HG03469 (cell line): ENCODE data around the gene SAP130.

Experiments used
- ATAC-seq: cut with Tn5 transposase; IDR thresholded peaks from one replicate; pipeline ENCODE4 v1.9.1; 2021; ENCODE audit warnings: mild to moderate bottlenecking, moderate library complexity, moderate number of reproducible peaks; ENCODE audit not compliant: unreplicated experiment

The SAP130 gene

GRCh38 chr2:127901339-127902056 lies 126.4 kb downstream of the SAP130 start:
- ATAC-seq: no peak

GRCh38 chr2:127897531-127898211 lies 130.2 kb downstream of the SAP130 start:
- ATAC-seq: no peak

GRCh38 chr2:127893494-127893893 lies 134.4 kb downstream of the SAP130 start:
- no peak for ATAC-seq

- ATAC-seq: no peak
Measured at GRCh38 chr2:127893033-127893432, 134.8 kb downstream of the SAP130 start.

- no peak for ATAC-seq
Measured at GRCh38 chr2:127891811-127892210, 136.0 kb downstream of the SAP130 start.
